HepG2 (cell line): ENCODE measurements around the gene SEPTIN10. TPM values are rescaled to one million over a fixed set of nuclear protein-coding genes. Genes with fewer than 3 reads are reported as not detected.

Experiments used
- AGO2 ChIP-seq: fragments of 200-400 bp; formaldehyde crosslinking; optimal IDR thresholded peaks from 2 replicates; pipeline ENCODE3; 2017; ENCODE audit warnings: mild to moderate bottlenecking, low read depth, low read length, moderate library complexity
- ATF7-NPFF ChIP-seq: sonication (generic); formaldehyde crosslinking; IDR thresholded peaks from 2 replicates; pipeline ENCODE4 v1.8.1; 2023; ENCODE audit warnings: mild to moderate bottlenecking, low read depth, missing genetic modification reagents, moderate library complexity
- BRCA1 ChIP-seq: sonication (generic); formaldehyde crosslinking; IDR thresholded peaks from 2 replicates; pipeline ENCODE4 v1.4.0; 2020; ENCODE audit warnings: missing genetic modification reagents
- GPBP1L1 ChIP-seq: sonication (generic); formaldehyde crosslinking; IDR thresholded peaks from 2 replicates; pipeline ENCODE4 v1.5.0; 2020; ENCODE audit warnings: mild to moderate bottlenecking, missing genetic modification reagents
- HNF4G ChIP-seq, 2 experiments: sonication (generic) in 1 of 2; formaldehyde crosslinking in 1 of 2; IDR thresholded peaks; 2 replicates each; pipeline versions ENCODE4 v1.4.0 to v1.6.1; 2011 to 2020; ENCODE audit warnings: borderline replicate concordance in 2 of 2, low read depth in 2 of 2, mild to moderate bottlenecking in 2 of 2, low read length in 1 of 2, missing genetic modification reagents in 1 of 2, moderate library complexity in 1 of 2
- KDM5A ChIP-seq: fragments of 200-600 bp; sonication (generic); IDR thresholded peaks from 2 replicates; pipeline ENCODE4 v1.7.0; 2018; ENCODE audit warnings: antibody characterized with exemption, mild to moderate bottlenecking, low read length, borderline replicate concordance
- MBNL3 ChIP-seq: fragments of 250-450 bp; sonication (Bioruptor Pico); conservative IDR thresholded peaks from 2 replicates; pipeline ENCODE4 v1.8.0; 2022; ENCODE audit warnings: mild to moderate bottlenecking, inconsistent platforms
- MTA1 ChIP-seq: sonication (generic); formaldehyde crosslinking; IDR thresholded peaks from 2 replicates; pipeline ENCODE4 v1.4.0; 2020; ENCODE audit warnings: missing genetic modification reagents, mild to moderate bottlenecking, borderline replicate concordance
- PAWR ChIP-seq: sonication (generic); formaldehyde crosslinking; IDR thresholded peaks from 2 replicates; pipeline ENCODE4 v1.4.0; 2020; ENCODE audit warnings: missing genetic modification reagents, mild to moderate bottlenecking, borderline replicate concordance
- PRDM10 ChIP-seq: sonication (generic); formaldehyde crosslinking; IDR thresholded peaks from 2 replicates; pipeline ENCODE4 v1.4.0; 2020; ENCODE audit warnings: low read depth, missing genetic modification reagents
- REXO4 ChIP-seq: sonication (generic); formaldehyde crosslinking; IDR thresholded peaks from 2 replicates; pipeline ENCODE4 v1.8.0; 2022; ENCODE audit warnings: missing genetic modification reagents, mild to moderate bottlenecking, borderline replicate concordance
- SETDB1 ChIP-seq: sonication (generic); formaldehyde crosslinking; IDR thresholded peaks from 2 replicates; pipeline ENCODE4 v1.5.1; 2020; ENCODE audit warnings: missing genetic modification reagents, mild to moderate bottlenecking, borderline replicate concordance
- TBX3 ChIP-seq: fragments of 450-650 bp; IDR thresholded peaks from 2 replicates; pipeline ENCODE4 v1.6.1; 2017; ENCODE audit warnings: antibody characterized with exemption, mild to moderate bottlenecking, inconsistent platforms, borderline replicate concordance
- TRIM24 ChIP-seq: sonication (generic); formaldehyde crosslinking; IDR thresholded peaks from 2 replicates; pipeline ENCODE4 v1.8.0; 2022; ENCODE audit warnings: mild to moderate bottlenecking, missing genetic modification reagents
- ZBTB39 ChIP-seq: sonication (generic); formaldehyde crosslinking; IDR thresholded peaks from 2 replicates; pipeline ENCODE4 v1.5.0; 2020; ENCODE audit warnings: missing genetic modification reagents
- ZNF607 ChIP-seq: sonication (generic); formaldehyde crosslinking; IDR thresholded peaks from 2 replicates; pipeline ENCODE4 v1.5.1; 2020; ENCODE audit warnings: missing genetic modification reagents, mild to moderate bottlenecking, borderline replicate concordance
- ZNF768 ChIP-seq: sonication (generic); formaldehyde crosslinking; IDR thresholded peaks from 2 replicates; pipeline ENCODE4 v1.4.0; 2020; ENCODE audit warnings: missing genetic modification reagents
- polyA plus RNA-seq, 8 experiments: library from polyadenylated mRNA; depleted of rRNA in 3 of 8; stranded (reverse) in 7 of 8; unstranded in 1 of 8; fragments of >200 nt; fragmentation: Illumina TruSeq in 4 of 8; extraction: Trizol in 4 of 8; gene quantifications; 2 replicates each; pipeline versions ENCODE4 v1.2.1 to v1.2.3, GENCODE V29; 2011 to 2016; ENCODE audit warnings: low read depth in 4 of 8, missing spikeins in 1 of 8, mixed read lengths in 1 of 8; ENCODE audit not compliant: insufficient read depth in 1 of 8
- total RNA-seq, 5 experiments: library from RNA; depleted of rRNA; stranded (reverse); fragments of >200 nt; fragmentation: Illumina TruSeq; extraction: Trizol; gene quantifications; 2 replicates each; pipeline ENCODE4 v1.2.3, GENCODE V29; 2016; ENCODE audit warnings: low read depth in 1 of 5
- TF ChIP-seq, protein P1 (sequence below): sonication (generic); formaldehyde crosslinking; IDR thresholded peaks from 2 replicates; pipeline ENCODE4 v1.8.1; 2023; ENCODE audit warnings: mild to moderate bottlenecking, moderate library complexity, missing genetic modification reagents

Gene SEPTIN10
- total and polyA plus RNA-seq, 2 of the 13 experiments (the other 11 are each of a cell fraction or from before 2014, with no cell fraction given), result 45.8 to 67.5 TPM

DNA sequence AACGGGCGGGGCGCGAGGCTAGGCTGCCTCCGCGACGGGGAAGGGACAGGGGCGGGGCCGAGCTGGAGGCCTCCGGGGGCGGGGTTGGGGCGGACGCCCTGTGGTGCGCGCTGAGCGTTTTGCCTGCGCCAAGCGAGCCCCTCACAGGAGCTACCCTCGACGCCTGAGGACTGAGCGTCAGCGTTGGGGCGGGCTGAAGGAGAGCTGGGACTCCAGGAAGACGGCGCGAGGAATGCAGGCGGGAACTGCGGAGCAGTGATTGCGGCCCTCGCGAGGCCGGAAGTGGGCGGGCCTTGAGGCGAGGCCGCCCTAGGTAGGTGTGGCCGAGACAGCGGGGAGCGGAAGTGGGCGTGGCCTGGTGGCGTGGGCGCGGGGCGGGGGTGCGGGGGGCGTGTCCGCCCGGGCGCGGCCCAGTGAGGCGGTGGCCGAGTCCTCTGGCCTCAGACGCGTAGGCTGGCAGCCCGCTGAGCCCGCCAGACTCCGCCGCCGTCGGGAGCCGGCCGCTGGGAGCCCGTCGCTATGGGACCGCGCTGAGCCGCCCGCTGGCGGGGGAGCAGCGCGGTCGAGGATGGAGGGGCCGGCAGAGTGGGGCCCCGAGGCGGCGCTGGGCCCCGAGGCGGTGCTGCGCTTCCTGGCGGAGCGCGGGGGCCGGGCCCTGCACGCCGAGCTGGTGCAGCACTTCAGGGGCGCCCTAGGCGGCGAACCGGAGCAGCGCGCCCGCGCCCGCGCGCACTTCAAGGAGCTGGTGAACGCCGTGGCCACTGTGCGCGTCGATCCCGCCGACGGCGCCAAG is at the start of gene SEPTIN10, which contains the start of gene SOWAHC (continued):
- TF ChIP-seq REXO4 (CRISPR knock-in tag) (no peak), TRIM24 (CRISPR knock-in tag) (no peak), PAWR (CRISPR knock-in tag) (no peak), PRDM10 (peak; percentile 71; the same call in 1 of the 2 replicates), ZNF607 (CRISPR knock-in tag) (peak; percentile 97), GPBP1L1 (no peak), MTA1 (CRISPR knock-in tag) (peak; percentile 84; the same call in 1 of the 2 replicates), ZNF768 (CRISPR knock-in tag) (0 out of 2 replicates have a peak, but pooled peaks have one; percentile 7), AGO2 (peak; percentile 13), HNF4G (IDR thresholded peaks at IDR 0.05; ENCODE audit: borderline replicate concordance, low read depth, low read length) (no peak), HNF4G (CRISPR knock-in tag; IDR thresholded peaks at IDR 0.05; ENCODE audit: borderline replicate concordance, low read depth) (peak; percentile 14; the same call in 1 of the 2 replicates), TBX3 (peak; percentile 49; the same call in 1 of the 2 replicates), ZBTB39 (CRISPR knock-in tag) (peak; percentile 94), MBNL3 (no peak), SETDB1 (no peak), BRCA1 (peak; percentile 98; the same call in 1 of the 2 replicates), ATF7-NPFF (CRISPR knock-in tag) (peak; percentile 90; the same call in 1 of the 2 replicates), KDM5A (0 out of 2 replicates have a peak, but pooled peaks have one; percentile 12)
- TF ChIP-seq, protein P1, sequence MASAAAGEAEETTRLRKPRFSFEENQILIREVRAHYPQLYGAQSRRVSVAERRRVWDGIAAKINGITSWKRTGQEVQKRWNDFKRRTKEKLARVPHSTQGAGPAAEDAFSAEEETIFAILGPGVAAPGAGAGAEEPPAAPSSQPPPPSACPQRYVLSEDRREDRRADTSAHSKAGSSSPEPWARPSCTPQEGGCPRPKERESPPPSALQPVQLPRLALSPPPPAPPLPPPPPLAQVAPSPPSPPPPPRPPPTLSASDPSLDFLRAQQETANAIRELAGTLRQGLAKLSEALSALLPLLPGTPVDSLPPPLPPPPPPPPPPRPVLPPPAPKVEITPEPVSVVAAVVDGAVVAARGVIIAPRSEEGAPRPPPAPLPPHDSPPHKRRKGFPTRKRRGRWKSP (CRISPR knock-in tag), result peak; percentile 95
